HG02610 (cell line): ENCODE measurements around the gene TOX3.

Experiments
- ATAC-seq: cut with Tn5 transposase; IDR thresholded peaks from one replicate; pipeline ENCODE4 v1.9.1; 2021; ENCODE audit warnings: mild to moderate bottlenecking, moderate library complexity; ENCODE audit not compliant: unreplicated experiment

The TOX3 gene

DNA sequence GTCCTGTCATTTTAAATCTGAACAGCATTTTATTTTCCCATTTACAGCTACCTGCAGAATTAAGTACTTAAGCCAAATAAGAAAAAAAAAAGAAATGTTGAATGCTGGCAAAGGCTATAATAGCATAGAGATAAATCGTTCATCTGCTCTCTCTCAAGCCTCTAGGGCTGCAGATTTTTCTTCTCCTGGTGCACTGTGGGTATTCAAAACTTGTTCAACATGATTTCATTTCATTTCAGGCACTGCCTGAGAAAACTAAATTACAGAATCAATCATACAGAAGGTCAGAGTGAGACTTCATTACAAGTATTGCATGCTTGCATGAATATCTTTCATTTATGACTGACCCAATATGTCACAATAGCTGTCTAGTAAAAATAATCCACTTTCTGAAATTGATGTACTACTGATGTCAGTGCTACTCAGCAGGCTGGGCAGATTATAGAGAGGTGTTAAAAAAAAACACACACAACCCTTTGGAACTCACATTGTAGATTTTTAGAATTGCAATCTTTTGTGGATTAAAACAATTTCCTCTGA, 86.2 kb downstream of the TOX3 start:
- ATAC-seq = no peak

DNA sequence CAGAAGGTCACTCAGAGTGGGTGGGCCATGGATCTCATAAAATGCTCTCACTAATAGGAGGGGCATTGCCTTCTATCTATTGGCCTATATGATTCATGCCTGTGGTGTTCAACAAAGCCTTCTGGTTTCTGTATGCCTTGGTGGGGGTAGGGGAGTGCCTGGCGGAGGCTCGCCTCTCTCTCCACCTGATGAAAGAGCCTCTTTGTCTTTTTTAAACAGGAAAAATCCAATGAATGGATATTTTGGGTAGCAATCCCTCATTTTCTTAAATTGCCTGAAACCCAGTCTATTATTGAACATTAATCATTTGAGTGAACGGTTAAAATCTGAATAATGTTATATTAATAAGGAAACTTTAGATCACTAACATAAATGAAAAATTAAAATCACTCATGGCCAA, 90.6 kb downstream of the TOX3 start:
- ATAC-seq = no peak

DNA sequence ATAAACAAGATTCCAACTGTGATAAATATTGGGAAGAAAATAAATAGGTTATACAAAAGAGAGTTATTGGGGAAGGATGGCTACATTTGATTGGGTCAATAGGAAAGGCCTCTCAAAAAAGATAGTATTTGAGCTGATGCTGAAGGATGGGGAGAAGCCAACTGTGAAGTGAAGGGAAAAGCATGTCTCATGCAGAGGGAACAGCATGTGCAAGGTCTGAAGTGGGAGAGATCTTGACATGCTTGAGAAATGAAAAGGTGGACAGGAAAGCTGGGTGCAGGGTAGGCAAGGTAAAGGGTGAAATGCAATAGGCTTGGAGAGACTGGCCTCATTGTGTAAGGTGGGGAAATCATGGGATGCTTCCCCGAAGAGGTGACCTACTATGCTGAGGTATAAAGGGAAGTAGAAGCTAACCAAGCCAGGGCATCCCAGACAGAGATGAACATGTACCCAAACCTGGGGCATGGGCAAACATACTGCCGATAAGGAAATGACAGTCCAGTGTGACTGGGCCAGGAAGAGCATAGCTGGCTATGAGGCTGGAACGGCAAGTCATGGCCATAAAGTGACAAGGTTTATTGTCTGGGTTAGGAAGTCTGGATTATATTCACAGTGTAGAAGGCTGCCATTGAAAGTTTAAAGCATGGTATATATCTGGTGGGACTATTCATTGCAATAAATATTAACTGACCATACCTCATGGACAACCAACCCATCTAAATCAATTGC, 91.2 kb downstream of the TOX3 start:
- no peak for ATAC-seq

DNA sequence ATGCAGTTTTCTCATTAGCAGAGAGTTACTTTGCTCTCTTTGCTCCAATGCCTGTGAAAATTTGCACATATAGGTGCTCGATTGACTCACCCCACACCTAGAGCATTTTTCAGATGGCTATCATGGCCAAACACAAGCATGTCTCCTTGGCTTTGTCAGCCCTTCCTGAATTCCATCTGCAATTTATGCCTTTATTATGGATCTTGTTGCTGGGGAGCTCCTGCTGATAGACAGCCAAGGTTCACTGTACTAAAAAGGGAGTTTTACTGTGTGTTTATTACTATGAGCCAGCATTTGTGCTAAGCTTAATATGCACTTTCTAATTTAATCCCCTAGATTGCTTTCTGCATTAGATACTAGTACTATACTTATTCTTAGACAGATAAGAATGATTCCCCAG, 93.3 kb downstream of the TOX3 start:
- no peak for ATAC-seq

DNA sequence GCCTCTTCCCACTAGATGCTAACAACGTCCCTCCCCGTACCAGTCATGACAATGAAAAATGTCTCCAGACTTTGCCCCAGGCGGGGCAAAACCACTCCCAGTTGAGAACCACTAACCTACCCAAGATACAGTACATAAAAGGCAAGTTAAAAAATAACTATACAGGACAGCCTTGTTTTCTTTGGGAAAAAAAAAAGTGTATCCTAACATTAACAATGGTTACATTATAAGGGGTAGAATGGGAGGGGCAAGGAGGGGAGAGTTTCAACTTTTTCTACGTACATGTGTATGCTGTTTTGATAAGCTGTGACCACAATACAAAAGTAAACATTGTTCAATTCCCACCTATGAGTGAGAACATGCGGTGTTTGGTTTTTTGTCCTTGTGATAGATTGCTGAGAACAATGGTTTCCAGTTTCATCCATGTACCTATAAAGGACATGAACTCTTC, 94.9 kb downstream of the TOX3 start:
- no peak for ATAC-seq

DNA sequence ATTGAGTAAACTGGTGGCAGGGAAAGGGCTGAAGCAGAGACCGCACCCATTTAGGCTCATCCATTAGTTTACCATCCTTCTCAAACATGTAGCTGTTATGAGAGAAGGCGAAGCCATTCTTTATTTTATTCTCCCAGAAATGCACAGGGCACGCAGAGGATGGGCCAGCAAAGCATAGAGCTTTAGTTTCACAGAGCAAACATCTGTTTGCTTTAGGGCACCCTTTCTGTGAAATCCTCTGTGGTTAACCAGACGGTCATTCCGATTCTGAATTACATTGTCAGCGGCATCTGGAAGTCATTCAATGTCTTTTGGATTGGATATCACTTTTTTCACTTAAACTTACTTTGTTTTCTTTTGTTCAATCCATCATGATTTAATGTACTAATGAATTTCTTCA, 96.0 kb downstream of the TOX3 start:
- ATAC-seq = no peak

DNA sequence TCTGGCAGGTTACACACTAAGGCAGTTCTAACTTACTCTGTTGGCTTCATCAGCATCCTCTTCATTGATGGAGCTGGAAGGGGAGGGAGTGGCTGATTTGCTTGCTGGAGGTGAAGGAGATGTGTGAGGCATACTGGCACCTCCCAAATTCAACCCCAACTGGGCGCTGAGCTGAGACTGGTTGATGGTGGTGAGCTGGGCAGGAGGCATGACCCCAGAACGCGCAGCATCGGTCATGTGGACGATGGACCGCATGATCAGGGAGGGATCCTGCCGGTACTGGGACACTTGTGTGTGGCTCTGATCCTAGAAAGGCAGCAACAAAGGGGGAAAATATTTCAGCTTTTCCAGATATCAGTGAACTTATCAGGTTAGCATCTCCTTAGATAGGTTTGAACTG, 96.7 kb downstream of the TOX3 start:
- ATAC-seq = no peak

DNA sequence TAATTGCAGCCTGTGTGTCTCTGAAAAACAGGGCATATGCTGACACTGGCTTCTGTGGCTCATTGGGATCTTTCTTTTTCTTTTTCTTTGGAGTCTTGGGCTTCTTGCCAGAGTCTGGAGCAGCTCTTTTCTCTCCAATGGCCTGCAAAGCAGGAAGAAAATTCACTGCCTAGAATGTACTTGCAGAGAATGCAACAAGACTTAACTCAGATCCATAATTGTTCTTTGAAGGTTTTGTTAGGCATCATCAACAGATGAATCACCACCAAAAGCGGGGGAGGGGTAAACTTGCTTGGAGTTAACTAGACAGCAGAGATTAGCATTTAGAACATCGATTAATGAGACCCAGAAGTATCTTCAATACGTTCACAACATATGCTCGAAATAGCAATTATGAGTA, 100.9 kb downstream of the TOX3 start:
- ATAC-seq = no peak

DNA sequence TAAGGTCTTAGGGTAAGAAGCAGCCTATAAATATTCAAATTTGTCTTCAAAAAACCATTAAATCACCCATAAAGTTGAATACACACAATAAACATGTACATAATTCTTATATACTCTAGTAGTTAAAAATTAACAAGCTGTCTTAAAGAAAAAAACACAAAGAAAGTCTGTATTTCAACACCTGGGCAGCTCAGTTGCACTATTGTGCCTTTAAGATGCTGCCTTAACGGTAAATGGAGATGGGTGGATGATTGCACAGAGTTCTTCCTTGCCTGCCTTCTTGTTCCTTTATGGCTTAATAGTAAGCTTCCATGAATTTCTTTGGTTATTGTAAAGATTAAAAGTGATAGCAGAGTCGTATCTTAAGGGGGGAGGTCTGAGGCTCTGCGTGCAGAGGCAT, 105.1 kb downstream of the TOX3 start:
- no peak for ATAC-seq

DNA sequence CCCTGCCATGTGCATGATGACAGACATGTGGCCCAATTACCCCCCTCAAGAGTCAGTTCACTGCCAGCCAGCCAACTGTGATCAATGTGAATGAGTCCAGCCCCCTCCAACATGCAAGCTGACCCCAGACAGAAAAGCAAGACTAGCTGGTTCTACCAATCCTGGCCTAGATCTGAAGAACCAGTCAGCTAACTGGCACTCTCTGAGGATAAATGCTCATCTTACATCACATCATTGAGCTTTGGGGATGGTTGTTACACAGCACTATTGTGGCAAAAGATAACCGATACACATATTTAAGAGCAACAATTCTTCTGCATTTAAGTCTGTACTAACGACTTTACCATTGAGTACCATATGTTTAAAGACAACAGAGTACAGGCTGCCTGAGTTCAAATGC, 106.7 kb downstream of the TOX3 start:
- no peak for ATAC-seq

DNA sequence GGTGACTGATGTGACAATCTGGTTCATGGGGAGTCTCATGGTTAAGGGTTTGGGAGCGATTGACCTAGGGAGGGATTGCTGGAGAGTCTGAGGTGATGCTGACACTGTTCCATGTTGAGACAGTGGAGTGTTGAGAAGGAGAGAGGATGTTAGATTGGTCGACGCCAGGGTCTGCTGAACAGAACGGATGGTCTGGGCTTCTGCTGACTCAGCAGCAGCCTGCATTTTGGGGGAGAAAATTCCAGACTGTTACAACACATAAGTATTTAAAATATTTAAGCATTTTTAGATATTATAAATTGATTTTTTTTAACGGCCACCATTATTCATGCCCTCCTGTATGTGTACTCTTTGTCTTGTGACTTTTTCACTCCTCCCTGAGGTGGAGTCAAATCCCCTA, 107.2 kb downstream of the TOX3 start:
- ATAC-seq = no peak

DNA sequence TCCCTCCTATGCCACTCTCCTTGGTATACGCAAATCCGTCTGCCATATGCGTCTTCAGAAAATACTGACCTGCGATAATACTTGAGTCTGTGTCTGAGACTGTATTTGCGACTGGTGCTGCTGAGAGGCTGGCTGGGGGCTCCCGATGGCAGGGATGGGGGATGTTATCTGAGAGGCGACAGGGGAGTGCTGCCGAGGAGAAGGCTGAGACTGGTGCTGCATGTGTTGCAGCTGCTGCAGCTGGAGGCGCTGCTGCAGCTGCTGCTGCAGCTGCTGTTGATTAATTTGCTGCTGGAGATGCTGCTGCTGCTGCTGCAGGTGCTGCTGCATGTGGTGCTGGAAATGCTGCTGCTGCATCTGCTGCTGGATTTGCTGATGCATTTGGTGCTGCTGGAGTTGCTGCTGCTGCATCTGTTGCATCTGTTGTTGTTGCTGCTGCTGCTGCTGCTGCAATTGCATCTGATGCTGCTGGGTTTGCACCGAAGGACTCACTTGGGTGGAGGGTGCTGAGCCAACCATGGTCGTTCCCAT, 107.7 kb downstream of the TOX3 start:
- ATAC-seq = no peak

DNA sequence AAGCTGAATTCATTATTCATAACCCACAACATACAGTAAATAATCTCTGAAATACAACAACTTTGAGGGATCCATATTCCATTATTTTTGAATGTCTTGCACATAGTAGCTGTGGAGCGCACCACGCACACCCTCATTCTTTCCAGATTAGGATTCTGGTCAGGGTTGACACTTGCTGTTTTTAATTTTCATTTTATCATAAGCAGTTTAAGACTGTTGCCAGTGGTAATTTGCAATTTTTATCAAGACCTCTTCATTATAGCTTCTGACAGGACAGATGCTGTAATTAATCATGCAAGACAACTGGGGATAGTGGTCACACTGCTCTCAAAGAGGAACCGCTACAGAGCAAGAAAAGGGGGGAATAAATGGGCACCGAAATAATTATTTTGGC, 109.7 kb downstream of the TOX3 start:
- ATAC-seq = no peak

DNA sequence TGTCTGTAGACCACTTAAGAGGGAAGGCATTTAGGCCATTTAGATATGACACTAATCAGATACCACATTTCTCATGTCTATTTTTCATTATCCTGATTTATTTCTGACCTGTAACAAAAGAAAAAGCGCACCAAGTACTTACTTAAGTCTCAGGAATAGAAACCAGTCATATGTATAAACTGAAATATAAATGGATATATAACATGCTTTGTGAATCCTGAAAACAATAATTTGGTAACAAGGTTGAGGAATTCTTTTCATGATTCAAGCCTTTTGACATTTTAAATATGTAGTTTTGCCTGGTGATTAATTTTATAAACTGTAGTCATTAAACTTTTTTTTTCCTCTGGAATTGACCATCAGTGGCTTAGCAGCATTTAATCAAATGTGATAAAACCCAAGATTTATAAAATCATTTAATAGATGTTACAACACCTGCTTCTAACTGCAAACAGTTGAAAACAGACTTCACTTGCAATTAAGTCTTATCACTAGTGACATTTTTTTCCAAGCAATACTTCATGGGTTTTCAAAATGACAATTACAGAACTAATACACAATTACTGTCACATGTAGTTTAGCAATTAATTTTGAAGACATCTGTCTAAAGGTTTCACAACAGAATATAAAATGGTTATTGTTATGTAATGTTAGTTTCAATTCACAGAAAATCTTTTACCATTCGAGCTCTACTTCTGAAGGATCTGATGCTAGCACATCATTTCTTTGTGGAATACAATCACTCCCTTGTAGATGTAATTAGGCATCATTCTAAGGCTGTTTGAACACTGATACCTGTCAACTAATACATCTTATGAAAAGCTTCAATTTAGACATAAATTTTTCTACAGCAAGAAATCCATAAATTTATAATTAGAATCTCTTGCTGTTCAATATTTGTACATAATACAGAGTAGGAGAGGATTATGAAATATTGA, 110.3 kb downstream of the TOX3 start:
- ATAC-seq = no peak

DNA sequence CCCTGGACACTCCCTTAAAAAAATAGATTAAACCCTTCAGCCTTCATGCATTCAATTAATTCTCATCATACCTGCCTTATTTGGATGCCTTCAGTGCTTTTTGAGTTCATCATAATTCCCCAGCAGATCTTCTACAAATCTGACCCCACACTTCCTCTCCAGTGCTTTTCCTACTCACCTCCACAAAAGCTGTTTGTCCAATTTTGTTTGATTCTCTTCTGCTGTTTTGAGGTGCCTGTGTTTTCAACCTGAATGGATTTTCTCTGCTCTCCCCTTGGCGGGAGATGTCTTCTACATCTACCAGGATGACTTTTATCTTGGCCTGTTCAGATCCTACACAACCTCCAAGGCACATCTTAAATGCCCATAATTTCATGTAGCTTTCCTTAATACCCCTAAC, 112.7 kb downstream of the TOX3 start:
- no peak for ATAC-seq

DNA sequence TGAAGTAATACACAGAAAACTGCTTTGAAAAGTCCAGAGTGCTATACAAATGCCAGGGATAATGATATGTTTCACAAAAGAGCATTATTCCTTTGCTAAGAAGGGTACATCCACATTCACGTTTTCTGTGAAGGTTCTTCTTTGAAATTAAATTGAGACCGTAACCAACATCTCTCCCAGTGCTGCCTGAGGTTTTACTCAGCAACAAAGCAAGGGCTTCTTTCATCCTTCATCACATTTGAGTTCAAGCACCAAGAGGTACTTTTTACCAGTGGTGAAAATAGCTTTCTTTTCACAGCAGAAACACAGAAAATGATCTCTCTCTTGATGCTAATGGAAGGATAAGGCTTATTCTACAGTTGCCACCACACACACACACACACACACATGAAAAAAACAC, 113.3 kb downstream of the TOX3 start:
- no peak for ATAC-seq

DNA sequence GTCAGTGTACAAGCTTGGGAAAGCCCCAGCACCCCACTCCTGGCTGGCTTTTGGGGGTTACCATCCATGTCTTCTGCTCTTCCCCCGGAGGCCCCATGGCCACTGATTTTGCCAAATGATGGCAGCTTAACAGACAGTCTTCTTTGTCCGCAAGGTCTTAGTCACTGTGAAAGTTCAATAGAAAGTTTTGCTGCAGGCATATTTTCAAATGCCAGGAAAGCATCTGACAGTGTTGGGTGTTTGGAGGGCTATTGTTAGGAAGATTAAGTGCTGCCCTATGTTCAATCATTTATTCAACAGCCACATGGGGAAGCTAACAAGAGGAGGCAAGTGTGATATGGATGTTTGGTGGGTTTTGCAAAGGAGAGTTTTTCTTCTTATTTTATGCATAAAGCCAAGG, 122.4 kb downstream of the TOX3 start:
- ATAC-seq = no peak

DNA sequence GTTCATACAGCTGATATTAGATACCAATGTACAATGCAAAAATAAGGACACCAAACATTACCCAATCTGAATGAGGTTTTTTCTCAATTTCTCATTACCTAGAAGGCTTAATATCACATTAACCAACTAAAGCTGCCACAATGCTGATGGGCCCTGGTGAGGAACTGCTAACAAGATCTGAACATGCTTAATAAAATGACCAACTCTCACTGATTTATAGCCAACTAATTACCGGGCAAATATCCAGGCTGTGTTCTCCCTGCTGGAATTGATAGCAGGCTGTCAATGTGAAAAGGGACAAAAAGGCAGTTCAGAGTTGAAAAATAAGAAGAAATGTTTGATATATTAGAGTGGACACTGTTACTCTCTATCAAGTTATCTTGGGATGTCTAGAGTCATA, 124.6 kb downstream of the TOX3 start:
- no peak for ATAC-seq

DNA sequence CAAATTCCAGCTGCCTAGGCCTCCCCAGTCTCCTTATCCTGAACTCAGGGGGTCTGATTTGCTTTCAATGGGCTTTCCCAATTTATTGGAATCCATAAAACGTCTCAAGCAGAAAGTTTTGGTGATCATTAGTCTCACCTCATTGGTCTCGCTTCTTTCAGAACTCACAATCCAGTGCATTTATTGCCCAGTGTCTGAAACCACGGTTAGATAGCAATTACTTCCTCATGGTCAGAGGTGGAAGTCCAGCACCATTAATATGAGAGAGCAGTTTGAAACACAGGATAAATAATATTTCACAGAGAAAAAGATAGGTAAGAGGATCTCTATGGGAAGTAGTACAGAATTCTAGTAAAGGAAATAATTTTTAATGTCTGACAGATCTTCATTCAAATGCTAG, 128.7 kb downstream of the TOX3 start:
- no peak for ATAC-seq

DNA sequence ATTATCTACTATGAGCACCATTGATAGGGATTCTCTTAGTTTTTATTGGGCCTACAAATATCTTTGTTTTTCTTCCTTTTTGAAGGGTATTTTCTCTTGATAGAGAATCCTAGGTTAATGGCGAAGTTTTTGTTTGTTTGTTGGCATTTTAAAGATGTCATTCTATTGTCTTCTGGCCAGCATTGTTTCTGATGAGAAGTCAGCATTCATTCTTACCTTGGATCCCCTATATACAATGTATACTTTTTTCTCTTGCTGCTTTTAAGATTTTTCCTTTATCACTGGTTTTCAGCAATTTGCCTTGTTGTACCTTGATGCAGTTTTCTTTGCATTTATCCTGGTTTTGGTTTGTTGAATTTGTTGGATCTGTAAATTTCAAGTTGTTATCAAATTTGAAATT, 130.1 kb downstream of the TOX3 start:
- ATAC-seq = no peak

DNA sequence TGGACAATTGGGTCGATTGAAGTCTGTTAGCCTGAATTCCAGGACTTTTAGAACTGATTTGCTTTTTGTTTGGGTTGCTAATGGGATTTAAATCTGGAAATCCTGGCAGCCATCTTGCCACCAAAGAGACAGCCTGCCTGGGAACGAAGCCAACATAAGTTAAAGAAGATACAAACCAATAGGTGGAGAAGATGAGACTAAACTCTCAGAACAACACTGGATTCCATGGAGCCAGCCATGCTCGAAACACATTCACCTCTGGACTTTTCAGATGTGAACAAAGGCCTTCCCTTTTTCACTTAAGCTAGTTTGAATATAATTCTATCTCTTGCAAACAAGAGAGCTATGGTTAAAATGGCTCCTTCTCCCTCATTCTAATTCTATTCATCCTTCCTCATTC, 135.9 kb downstream of the TOX3 start:
- ATAC-seq = no peak
